Kidney (tissue), 14 donors: Measurements from ENCODE around the gene THAP6. TPM values are rescaled to one million over a fixed set of nuclear protein-coding genes. Genes with fewer than 3 reads are reported as not detected.

ENCODE experiments used
- DNase-seq, 5 donors: peaks; one replicate each; pipeline ENCODE4 v3.0.0-alpha.2; 2013 to 2020
- FAIRE-seq: peaks from 2 replicates; lab custom pipeline; 2012; peaks lifted over from hg19 to GRCh38; lab: Jason Lieb, UNC
- H3K27ac ChIP-seq, 2 donors: one replicate each; pipeline ENCODE4 v1.7.0; 2013; ENCODE audit warnings: low read depth in 2 of 2, low read length in 2 of 2, inconsistent platforms in 1 of 2
- H3K27me3 ChIP-seq: one replicate; pipeline ENCODE4 v1.7.1; 2013; ENCODE audit warnings: low read length, inconsistent platforms; ENCODE audit not compliant: control insufficient read depth, insufficient read depth
- H3K36me3 ChIP-seq, 3 donors: one replicate each; pipeline versions ENCODE4 v1.7.0 to v1.7.1; 2013; ENCODE audit warnings: low read length in 3 of 3, control low read depth in 1 of 3, inconsistent platforms in 1 of 3; ENCODE audit not compliant: insufficient read depth in 3 of 3, control insufficient read depth in 2 of 3
- H3K4me1 ChIP-seq, 3 donors: one replicate each; pipeline versions ENCODE4 v1.7.0 to v1.7.1; 2013; ENCODE audit warnings: low read length in 3 of 3, inconsistent platforms in 1 of 3, low read depth in 1 of 3; ENCODE audit not compliant: control insufficient read depth in 2 of 3, insufficient read depth in 2 of 3
- H3K4me3 ChIP-seq, 3 donors: one replicate each; pipeline versions ENCODE4 v1.7.0 to v1.8.1; 2013; ENCODE audit warnings: low read length in 3 of 3, control low read depth in 1 of 3, inconsistent platforms in 1 of 3
- H3K9ac ChIP-seq, 3 donors: one replicate each; pipeline versions ENCODE4 v1.7.0 to v1.7.1; 2013; ENCODE audit warnings: low read length in 3 of 3, control low read depth in 1 of 3, inconsistent platforms in 1 of 3
- H3K9me3 ChIP-seq, 3 donors: one replicate each; pipeline versions ENCODE4 v1.7.0 to v1.7.1; 2013; ENCODE audit warnings: low read length in 3 of 3, control low read depth in 1 of 3, inconsistent platforms in 1 of 3; ENCODE audit not compliant: control insufficient read depth in 2 of 3, insufficient read depth in 1 of 3
- CTCF ChIP-seq: IDR thresholded peaks from 3 replicates; pipeline ENCODE4 v1.5.1; 2012; ENCODE audit warnings: mild to moderate bottlenecking, moderate library complexity, borderline replicate concordance; ENCODE audit not compliant: insufficient read depth; ENCODE audit errors: extremely low read depth
- intact Hi-C: fragments of 100-400 bp; cut with DNase I; formaldehyde crosslinking; loops from one replicate; pipeline ENCODE4 v1.11.1; 2022
- polyA plus RNA-seq: library from polyadenylated mRNA; stranded (reverse); fragments of 350-450 nt; fragmentation: Illumina TruSeq; extraction: RNeasy Lipid Tissue Mini Kit (QIAGEN cat#74804); gene quantifications from one replicate; pipeline ENCODE4 v1.2.3, GENCODE V29; 2014; ENCODE audit warnings: low read depth, low replicate concordance; ENCODE audit not compliant: insufficient read depth
- total RNA-seq: library from RNA; stranded (reverse); fragmentation: NEBNext Ultra II Directional; extraction: Animal tissue kit (Norgen Biotek cat#: 25700); gene quantifications from one replicate; pipeline ENCODE4 v1.2.1, GENCODE V29; 2021
- donor health status: control.
- donor health status: control.
- donor health status: control.
- donor health status: control.
- donor health status: control.
- donor health status: DM: yes; HTN: yes; CAD: no.
- donor health status: Normal renal cell carcinoma (clear cell type).

The THAP6 gene
- total and polyA plus RNA-seq, 2 donors from 2014 or later, result 6.4 to 22.1 TPM

GRCh38 chr4:75547647-75548387 lies 33.5 kb downstream of the THAP6 start:
- Histone ChIP-seq H3K4me3 (no peak overlapping the region), H3K9me3 (no peaks in the 10 kb centered on the region), H3K36me3 (peaks cover 0 to 5% (median 2%) of the 10 kb centered on the region in 3 donors), H3K9ac (no peak overlapping the region), H3K27ac (no peak overlapping the region), H3K27me3 (no peaks in the 10 kb centered on the region), H3K4me1 (no peaks in the 10 kb centered on the region)
- FAIRE-seq, result no peak
- peak in 4 of 5 donors; percentile 5 to 76 (median 45) for DNase-seq
- intact Hi-C loops, result no loop called here
- no peak for TF ChIP-seq CTCF

- intact Hi-C loops, result no loop called here
- Histone ChIP-seq H3K27me3 (no peaks in the 10 kb centered on the region), H3K4me1 (no peaks in the 10 kb centered on the region), H3K9ac (no peak overlapping the region), H3K9me3 (no peaks in the 10 kb centered on the region), H3K27ac (no peak overlapping the region), H3K4me3 (no peak overlapping the region), H3K36me3 (peaks cover 0 to 5% (median 2%) of the 10 kb centered on the region in 3 donors)
- TF ChIP-seq CTCF, result no peak
- FAIRE-seq (no peak), DNase-seq (peak in 1 of 5 donors; percentile 4)
Observed at GRCh38 chr4:75549019-75549418, 34.7 kb downstream of the THAP6 start.

GRCh38 chr4:75552452-75552851 lies 38.2 kb downstream of the THAP6 start:
- Histone ChIP-seq H3K4me1 (no peaks in the 10 kb centered on the region), H3K27ac (no peak overlapping the region), H3K9me3 (no peaks in the 10 kb centered on the region), H3K4me3 (no peak overlapping the region), H3K9ac (no peak overlapping the region), H3K36me3 (no peaks in the 10 kb centered on the region), H3K27me3 (no peaks in the 10 kb centered on the region)
- intact Hi-C loops, result no loop called here
- FAIRE-seq (no peak), DNase-seq (no peak)
- no peak for TF ChIP-seq CTCF
